ENCODE results near the gene HNRNPA2B1. TPM values are rescaled to one million over a fixed set of nuclear protein-coding genes. Genes with fewer than 3 reads are reported as not detected.

The HNRNPA2B1 gene
- total RNA-seq, result 83.2 and 107 TPM in 2 replicates

GRCh38 chr7:26200444-26201246 lies at the start of gene HNRNPA2B1:
Gene HNRNPA2B1, minus strand, starts transcription at chr7:26200746. Its CDS starts 169 bp downstream, at chr7:26200577.

GRCh38 chr7:26201247-26202018 lies 887 bp upstream of the HNRNPA2B1 start, which contains the start of gene CBX3:
Gene CBX3, plus strand, starts transcription at chr7:26201745. Its CDS starts 1,254 bp downstream, at chr7:26202999.

GRCh38 chr7:26151953-26152781 lies 48.4 kb downstream of the HNRNPA2B1 start, which contains the start of gene NFE2L3:
Gene NFE2L3, plus strand, starts transcription at chr7:26152198. Its CDS starts 301 bp downstream, at chr7:26152499.

Other genes starting within 250 kb of the HNRNPA2B1 start
- 17.9 and 31.6 TPM in 2 replicates for gene NFE2L3, start 48.5 kb downstream of the HNRNPA2B1 start, total RNA-seq
- 86.4 and 114 TPM in 2 replicates for gene CBX3, start 999 bp upstream of the HNRNPA2B1 start, total RNA-seq
- gene SNX10, start 91.1 kb upstream of the HNRNPA2B1 start, total RNA-seq, result 0.22 and 0.72 TPM in 2 replicates